ENCODE data around the gene CYP11A1.

CYP11A1 gene

DNA sequence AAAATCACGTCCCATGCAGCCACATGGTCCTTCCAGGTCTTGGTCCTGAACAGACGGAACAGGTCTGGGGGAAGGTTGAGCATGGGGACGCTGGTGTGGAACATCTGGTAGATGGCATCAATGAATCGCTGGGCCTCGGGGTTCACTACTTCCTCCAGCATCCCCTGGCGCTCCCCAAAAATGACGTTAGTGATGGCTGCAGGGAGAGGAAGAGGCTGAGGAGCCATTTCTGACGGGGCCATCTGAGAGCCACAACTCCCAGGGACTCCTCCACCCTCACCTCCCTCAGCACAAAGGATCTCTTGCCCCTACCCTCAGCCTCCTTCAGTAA lies 23.7 kb downstream of the CYP11A1 start:
- DNase-seq, result no peak

DNA sequence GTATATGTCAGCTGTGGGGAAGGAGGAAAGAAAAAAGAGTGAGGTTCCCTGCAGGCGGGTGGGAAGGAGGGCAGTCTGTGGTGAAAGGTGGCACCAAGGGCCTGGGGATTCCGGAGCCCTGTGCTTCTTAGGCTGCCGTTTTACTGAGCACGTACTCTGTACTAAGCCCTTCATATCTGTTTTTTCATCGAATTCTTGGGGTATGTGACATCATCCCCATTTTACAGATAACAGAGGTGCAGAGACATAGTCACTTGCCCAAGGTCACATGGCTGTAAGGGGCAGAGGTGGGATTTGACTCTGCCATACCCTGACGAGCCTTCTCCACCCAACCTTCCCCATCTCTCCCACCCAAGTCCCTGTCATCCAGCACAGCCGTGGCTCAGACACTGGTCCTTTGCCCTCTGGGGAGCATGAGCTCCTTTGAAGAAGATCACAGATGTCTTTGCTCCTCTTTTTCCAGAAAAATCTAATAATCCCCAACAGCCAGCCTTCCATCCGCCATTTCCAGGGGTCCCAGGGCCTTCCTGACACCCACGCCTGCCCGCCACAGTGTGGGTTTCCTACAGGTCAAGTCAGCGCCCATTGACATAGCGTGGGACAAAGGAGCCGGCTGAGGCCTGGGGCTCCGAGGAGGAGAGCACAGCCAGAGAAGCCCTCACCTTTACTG lies 24.2 kb downstream of the CYP11A1 start:
- no peak for DNase-seq

DNA sequence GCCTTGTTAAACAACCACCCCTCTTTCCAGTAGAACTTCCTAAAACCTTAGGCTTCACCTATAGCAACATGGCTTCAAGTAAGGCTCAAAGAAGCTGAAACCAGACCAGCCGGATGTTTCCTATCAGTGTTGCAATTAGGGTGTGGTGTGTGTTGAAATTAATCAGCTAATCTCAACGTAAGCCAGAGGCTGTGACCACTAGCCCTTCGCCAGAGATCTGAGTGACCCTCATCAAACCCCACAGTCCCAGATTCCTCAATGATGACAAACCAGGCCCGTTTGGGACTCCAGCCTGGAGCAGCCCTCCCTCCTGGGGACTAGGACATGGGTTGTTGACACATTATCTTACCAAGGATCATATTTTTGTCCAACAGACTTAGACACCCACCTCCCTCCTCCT lies 27.3 kb downstream of the CYP11A1 start:
- DNase-seq, result no peak

DNA sequence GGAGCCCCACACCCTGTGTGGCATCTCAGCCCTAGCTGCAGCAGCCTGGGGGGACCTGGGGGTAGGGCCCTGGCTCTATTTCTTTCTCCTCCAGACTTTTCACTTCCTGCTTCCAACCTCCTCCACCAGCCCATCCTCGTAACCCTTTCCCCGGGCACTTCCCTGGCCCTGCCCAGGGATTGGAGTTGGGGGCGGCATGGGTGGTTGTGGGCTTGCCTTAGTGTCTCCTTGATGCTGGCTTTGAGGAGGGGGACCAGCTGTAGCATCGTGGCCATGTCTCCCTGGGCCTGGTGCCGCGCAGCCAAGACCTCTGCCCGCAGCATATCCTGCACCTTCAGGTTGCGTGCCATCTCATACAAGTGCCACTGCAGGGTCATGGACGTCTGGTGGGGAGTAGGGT lies 28.1 kb downstream of the CYP11A1 start:
- no peak for DNase-seq

DNA sequence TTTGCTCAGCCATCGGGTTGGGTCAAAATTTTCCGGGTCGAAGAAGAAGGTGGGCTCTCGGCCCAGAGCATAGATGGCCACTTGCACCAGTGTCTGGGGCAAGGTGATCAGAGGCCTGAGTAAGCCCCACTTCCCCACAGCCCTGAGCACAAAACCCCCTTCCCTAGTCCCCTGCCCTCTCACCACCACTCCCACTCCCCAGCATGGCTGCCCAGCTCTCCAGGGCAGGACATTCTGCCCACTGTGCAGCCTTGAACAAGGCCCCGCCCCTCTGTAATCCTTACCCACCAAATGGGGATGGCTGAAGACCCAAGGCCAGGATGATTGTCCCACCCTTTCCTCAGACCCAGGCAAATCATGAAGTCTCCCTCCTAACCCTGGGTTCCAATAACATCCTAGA lies 28.8 kb downstream of the CYP11A1 start:
- DNase-seq, result no peak

DNA sequence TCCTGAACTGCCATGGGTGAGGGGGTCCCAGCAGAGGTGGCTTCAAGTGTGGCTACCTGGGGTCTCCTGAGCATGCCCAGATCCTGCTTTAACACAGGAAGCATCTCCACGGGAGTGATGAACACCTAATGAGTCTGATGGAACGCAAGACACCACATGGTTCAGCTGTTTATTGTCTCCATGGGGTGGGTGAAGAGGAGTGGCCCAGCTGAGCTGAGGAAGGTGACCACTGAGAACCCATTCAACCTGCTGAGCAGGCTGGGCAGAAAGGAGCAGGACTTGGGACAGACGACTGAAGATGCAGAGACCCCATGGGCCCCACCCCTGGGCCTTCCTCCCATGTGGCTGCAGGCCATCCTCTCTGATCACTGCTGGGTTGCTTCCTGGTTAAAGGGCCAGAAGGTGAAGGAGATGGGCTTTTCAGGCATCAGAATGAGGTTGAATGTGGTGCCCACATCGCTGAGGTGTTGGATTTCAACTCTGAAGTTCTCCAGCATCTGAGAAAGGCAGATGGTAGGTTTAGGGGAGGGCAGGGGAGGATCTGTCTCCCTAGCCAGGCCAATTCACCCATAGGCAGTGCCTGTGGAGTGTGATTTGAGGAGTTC lies 29.7 kb downstream of the CYP11A1 start:
- DNase-seq, result no peak

DNA sequence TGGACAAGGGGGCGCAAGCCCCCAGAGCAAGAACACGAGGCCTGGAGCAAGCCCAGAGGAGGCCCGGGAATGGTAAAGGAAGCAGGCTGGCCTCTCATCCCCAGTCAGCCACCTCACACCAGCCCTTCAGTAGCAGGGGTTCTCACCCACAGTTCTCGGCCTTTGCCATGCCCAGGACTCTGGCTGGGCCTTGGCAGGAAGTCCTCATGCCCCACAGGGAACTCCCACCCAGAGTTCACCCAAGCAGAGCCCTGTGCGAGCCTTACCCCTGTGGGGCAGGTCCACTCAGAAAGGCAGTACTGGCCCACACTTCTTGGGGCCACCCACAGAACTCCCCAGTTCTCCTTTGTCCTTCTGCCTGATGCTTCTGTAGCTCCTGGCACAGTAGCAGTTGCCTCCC lies 30.3 kb downstream of the CYP11A1 start:
- no peak for DNase-seq

DNA sequence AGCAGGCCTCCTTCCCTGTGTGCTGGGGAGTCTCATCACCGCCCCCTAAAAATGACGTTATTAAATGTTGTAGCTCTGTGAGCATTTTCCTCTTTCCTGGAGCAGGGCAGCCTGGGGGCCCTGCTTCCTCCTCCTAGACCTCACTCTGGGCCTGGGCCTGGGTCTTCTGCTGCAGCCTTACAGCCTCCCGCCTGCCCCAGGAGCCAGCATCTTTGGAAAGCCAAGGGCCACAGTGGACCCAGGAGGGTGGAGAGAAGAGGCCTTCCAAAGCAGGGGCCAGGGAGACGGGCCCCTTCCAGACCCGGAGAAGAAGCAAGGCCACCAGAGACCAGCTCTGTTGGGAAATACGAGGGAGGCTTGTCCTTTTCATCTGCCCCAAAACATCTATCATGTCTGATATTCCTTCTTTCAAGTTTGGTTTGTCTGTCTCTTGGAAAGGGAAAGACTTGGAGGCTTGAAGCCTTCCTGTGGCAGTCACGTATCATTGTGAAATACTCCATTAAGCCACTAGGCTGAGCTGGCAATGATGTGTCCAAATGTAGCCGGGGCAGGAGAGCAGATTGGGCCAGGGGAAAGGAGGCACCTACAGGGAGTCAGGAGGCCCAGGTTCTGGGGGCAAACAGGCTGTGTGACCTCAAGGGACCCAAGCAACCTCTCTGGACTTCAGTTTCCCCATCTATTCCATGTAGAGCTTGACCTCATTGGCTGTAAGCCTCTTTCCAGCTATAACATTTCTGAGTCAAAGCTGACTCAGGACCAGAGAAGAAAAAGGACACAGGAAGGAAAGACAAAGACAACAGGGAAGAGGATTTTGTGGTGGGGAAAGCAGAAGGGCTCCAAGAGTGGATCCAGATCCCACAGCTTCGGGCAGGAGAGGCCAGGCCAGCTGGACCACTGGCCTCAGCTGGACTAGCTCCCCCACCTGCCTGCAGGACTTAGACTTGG lies 31.1 kb downstream of the CYP11A1 start:
- no peak for DNase-seq

DNA sequence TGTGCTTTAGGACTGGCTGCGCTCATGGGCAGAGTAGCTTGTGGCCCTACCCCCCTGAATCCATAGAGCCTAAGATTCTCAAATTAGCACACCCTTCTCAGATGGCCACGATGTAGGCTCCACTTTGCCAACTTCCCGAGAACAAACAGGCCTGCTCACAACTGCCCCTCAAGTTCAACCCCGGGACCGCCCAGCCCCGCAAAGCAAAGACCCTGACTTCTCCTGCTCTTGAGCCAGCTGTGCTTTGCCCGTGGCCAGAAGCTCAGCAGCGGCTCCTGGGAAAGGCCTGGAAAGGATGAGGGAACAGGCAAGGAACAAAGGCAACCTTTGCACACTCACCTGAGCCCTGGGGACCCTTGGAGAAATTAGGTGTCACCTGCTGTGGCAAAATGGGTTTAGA lies 32.0 kb downstream of the CYP11A1 start:
- DNase-seq, result no peak

DNA sequence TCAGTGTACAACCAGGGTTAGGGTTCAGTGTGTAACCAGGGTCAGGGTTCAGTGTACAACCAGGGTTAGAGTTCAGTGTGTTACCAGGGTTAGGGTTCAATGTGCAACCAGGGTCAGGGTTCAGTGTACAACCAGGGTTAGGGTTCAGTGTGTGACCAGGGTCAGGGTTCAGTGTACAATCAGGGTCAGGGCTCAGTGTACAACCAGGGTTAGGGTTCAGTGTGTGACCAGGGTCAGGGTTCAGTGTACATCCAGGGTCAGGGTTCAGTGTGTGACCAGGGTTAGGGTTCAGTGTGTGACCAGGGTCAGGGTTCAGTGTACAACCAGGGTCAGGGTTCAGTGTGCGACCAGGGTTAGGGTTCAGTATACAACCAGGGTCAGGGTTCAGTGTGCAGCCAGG lies 33.3 kb downstream of the CYP11A1 start:
- no peak for DNase-seq

DNA sequence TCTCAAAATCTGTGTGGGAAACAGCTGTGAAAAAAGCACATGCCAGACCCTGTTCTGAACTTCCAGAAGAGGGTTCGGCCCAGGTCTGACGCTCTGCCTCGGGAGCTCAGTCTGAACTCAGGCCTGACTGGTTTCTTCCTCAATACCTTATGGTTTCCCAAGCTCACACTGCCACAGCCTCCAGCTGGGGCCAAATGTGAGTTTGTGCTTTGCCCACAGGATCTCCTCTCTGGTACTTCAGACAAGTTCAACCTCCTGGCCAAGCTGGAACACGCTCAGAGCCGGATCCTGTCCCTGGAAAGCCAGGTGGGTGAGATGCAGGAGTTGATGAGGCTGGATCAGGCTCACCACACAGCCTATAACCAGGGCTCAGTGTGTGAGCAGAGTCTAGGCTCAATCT lies 33.8 kb downstream of the CYP11A1 start:
- no peak for DNase-seq

DNA sequence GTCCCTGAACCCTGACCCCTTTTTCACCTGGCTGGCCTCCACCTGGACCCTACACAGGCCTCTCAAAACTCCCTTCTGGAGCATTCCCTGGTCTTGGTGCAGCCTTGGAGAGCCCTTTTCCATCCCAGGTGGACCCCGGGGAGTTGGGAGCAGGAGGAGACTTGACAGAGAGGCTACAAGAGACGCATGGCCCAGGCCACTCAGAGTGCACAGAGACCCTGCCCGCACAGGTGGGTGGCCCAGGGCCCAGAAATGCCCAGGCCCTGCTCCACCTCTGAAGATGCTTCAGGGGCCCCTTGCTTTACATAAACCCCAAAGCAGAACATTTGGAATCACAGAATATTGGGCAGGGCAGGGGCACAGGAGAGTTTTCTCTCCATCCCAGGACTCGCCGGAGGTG lies 34.4 kb downstream of the CYP11A1 start:
- no peak for DNase-seq

DNA sequence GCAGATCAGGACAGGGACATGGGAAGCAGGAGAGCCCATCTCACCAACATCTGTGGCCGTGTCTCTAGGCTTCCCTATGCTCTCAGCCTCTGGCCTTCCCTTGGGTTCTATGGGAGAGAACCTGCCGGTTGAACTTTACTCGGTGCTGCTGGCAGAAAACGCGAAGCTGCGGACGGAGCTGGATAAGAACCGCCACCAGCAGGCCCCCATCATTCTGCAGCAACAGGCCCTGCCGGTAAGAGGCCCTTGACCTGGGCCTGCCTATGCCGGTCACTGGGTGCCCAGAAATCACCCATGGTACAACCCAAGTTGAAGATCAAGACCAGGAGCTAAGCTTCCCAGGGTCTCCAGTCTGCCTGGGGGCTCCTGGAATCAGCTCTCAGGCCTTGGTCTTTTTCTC lies 34.8 kb downstream of the CYP11A1 start:
- DNase-seq, result no peak

DNA sequence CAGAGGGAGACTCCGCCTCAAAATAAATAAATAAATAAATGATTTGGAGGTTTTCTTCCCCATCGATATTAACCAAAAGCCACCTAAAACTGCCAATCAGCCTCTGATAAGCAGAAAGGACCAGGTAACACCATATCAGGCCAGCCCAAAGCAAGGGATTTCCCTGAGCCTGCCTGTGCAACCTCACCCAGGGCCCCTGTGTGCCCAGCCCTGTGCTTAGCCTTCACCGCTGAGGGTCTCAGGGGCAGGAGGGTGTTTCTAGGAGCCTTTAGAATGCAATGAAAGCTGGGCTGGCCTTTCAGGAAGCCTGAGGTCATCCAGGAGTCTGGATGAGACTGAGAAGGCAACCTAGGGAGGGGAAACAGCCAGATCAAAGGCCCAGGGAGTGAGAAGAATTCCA lies 35.4 kb downstream of the CYP11A1 start:
- DNase-seq, result no peak

DNA sequence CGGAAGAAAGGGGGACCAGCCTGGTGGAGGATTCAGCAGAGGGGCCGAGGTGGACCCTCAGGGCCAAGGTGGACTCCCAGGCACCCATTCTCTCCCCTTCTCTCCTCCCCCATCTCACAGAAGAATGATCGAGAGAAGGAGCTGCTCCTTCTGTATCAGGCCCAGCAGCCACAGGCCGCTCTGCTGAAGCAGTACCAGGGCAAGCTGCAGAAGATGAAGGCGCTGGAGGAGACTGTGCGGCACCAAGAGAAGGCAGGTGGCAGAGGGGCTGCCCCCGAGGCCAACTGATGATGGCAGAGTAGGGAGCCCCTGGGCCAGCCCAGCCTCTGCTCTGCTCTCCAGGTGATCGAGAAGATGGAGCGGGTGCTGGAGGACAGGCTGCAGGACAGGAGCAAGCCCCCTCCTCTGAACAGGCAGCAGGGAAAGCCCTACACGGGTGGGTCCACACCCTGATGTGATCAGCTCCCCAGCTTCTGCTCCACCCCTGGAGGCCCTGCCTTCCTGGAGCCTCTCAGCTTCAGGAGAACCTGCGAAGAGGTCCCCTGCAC lies 36.5 kb downstream of the CYP11A1 start:
- no peak for DNase-seq

DNA sequence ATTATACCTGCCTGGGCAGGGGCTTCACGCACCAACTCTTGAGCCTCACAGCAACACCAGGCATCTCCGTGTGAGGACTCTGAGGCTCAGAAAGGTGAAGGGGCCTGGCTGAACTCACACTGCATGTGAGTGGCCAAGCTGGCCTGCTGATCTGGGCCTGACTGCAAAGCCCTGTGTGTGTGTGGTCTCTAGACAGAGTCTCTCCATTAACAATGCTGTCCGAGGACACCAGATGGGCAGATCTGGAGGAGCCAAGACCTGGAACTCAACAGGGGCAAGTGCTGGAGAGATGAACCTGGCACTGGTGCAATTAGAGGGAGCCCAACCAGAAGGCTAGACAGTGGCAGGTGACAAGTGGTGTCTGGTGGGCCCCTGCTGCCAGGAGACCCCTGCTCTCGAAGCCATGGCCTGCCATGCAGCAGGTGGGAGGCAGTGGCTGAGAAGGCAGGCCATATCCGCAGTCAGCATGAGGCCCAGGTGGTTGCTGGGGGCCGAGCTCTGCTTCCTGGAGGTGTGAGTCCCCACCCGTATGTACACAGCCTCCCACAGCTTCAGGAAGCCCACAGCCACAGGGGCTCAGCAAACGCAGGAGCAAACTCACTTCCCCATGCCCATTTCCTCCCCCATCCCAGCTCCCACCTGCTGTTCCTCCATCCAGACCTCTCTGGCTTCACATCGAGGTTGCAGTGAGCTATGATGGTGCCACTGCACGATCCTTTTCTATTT lies 39.0 kb downstream of the CYP11A1 start:
- no peak for DNase-seq

DNA sequence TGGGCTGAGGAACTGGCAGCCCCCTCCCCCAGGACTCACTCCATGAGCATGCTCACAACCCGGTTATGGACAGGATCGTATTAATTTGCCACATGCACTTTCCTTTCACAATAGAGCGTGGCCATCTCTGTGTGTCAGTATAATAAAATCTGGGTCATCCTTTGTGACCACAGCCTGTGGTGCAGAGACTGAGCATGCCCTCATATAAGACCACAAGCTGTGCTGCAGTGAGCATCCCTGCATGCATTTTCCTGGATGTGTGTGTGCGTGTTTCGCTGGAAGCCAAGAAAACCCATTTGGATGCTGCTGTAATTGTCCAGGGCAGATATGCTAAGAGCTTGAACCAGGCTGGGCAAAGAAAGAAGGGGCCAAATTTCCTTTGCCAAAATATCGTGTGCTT lies 39.7 kb downstream of the CYP11A1 start:
- no peak for DNase-seq

DNA sequence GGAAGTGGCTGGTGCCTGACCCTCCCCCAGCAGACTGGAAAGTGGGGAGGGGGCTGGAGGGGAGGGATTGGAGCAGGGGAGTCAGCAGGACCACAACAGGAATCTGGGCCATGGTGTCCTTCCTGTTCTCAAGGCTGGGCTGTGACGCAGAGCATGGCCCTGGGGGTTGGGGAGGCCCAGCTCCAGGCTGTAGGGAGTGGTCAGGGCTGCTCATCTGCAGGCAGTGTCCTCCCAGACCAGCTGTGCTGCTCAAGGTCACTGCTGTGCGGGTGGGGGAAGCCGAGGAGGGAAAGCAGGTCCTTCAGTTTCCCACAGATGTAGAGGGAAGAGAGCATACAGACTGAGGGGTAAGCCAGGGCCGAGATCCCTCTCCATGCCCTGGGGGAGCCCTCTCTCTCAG lies 40.7 kb downstream of the CYP11A1 start:
- no peak for DNase-seq

DNA sequence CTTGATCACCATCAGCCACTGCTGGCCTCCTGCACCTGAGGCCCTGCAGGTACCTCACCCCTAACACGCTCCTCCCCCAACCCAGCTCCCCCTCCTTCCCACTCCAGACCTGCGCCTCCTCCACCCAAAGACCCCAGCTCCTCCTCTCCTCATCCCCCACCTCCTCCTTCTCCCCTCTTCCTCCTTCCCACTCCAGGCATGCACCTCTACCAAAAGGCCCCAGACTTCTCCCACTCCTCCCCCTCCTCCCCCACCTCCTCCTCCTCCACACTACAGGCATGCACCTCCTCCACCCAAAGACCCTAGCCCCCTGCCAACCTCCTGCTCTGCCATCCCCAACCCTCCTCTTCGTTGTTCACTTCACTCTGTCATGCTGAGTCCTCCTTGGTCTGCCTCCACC lies 42.7 kb downstream of the CYP11A1 start:
- DNase-seq, result no peak

DNA sequence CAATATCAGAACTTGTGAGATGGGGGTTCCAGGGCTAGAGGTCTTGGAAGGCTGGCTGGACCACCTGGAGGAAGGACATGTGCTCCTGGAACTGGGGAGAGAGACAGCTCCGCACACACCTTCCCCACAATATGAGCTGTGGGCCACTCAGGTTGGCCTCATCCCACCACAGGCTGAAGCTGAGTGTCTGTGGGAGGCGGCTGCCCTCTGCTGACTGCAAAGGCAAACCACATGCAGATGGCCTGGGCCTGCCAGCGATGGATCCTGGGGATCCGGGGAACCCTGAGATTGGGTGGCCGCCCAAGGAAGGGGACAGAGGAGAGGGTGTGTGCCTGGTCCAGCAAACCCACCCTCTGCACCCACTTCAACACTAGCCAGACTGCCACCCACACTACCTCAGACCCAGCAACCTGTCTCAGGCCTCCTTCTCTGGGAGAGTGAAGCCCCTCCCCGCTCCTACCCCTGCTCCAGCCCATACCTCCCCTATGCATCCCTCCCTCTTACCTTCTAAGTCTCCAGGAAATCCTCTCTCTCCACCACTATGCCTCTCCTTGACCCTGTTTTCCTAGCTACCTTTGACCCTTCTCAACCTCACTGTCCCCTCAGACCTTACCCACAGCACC lies 44.8 kb downstream of the CYP11A1 start:
- DNase-seq, result no peak

DNA sequence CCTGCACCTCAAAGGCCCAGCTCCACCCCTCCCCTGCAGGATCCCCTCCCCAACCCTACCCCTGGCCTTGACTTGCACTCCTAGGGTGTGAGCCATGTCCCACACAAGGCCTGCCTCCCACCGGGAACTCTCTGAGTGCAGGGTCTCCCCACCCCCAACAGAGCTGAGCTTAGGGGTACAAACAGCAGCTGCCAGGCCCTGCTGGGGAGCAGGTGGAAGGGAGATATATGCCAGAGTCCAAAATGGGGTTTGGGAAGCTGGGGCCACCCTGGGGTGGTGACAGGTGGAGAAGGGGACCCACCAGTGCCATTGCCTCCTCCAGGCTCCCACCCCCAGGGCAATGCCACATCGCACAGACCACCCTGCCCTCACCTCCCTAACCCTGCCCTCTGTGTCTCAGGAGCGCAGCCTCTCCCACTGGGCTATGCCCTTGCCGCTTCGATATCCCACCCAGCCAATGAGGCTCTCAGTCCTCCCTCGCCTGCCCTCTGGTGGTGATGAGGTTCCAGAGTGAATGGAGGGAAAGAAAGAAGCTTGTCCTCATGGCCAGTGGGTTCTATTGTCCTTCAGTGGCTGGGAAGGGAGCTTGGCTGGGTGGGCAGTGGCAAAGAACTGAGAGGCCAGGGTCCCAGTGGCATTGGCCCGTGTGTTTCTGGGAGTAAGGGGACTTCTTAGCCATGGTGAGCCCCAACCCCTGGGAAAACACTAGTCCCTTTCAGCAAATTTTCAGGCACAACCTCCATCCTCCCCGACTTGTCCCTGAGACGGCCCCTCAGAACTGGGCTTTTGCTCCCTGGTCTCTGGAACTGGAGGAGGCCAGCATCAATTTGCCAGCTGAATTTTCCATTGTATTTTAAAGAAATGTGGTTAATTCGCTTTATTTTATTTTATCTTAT lies 46.8 kb downstream of the CYP11A1 start:
- DNase-seq, result no peak

Data from GOT3 (cell line).